Esophagus squamous epithelium (tissue), 5 donors: ENCODE results near the gene B3GALNT2. TPM values are rescaled to one million over a fixed set of nuclear protein-coding genes. Genes with fewer than 3 reads are reported as not detected.

ENCODE experiments used
- DNase-seq: peaks from one replicate; lab custom pipeline; 2025; lab: John Stamatoyannopoulos, UW
- H3K27ac ChIP-seq, 4 donors: fragments of 200-600 bp; sonication (generic); one replicate each; pipeline ENCODE4 v1.5.1; 2016 to 2019; ENCODE audit warnings: mild to moderate bottlenecking in 1 of 4
- H3K27me3 ChIP-seq, 4 donors: fragments of 200-600 bp; sonication (generic); 1 replicate in 3 of 4; 2 replicates in 1 of 4; pipeline versions ENCODE4 v1.5.1 to v1.6.0; 2017 to 2021; ENCODE audit warnings: antibody characterized with exemption in 1 of 4
- H3K36me3 ChIP-seq, 3 donors: fragments of 200-600 bp; sonication (generic); one replicate each; pipeline ENCODE4 v1.5.1; 2016 to 2019
- H3K4me1 ChIP-seq, 3 donors: fragments of 200-600 bp; sonication (generic); one replicate each; pipeline ENCODE4 v1.5.1; 2017 to 2019
- H3K4me3 ChIP-seq, 4 donors: fragments of 200-600 bp; sonication (generic); 1 replicate in 3 of 4; 2 replicates in 1 of 4; pipeline ENCODE4 v1.5.1; 2016 to 2019; ENCODE audit warnings: mild to moderate bottlenecking in 2 of 4, moderate library complexity in 1 of 4
- H3K9me3 ChIP-seq, 3 donors: fragments of 200-600 bp; sonication (generic); one replicate each; pipeline ENCODE4 v1.5.1; 2016 to 2019
- CTCF ChIP-seq, 6 experiments: fragments of 450-650 bp in 4 of 6; fragments of 200-600 bp in 2 of 6; sonication (generic) in 2 of 6; IDR thresholded peaks; one replicate each; pipeline ENCODE4 v1.5.1; 2016 to 2019; ENCODE audit warnings: antibody characterized with exemption in 6 of 6, mild to moderate bottlenecking in 4 of 6, moderate library complexity in 4 of 6
- POLR2A ChIP-seq, 4 donors: fragments of 450-650 bp; IDR thresholded peaks; one replicate each; pipeline ENCODE4 v1.6.1; 2017; ENCODE audit warnings: antibody characterized with exemption in 4 of 4, mild to moderate bottlenecking in 4 of 4, moderate library complexity in 3 of 4
- WGBS, 2 donors: methylation state at CpG; one replicate each; pipeline ENCODE4 v1.1.5; 2018; 5-methylcytosine and 5-hydroxymethylcytosine counted together
- intact Hi-C: fragments of 100-400 bp; cut with DNase I; formaldehyde crosslinking; loops from one replicate; pipeline ENCODE4 v1.15.0; 2022
- total RNA-seq, 4 donors: library from RNA; depleted of rRNA; stranded (reverse); fragments of >200 nt; gene quantifications; one replicate each; pipeline ENCODE4 v1.1.0, GENCODE V29; 2016
- donor health status: DM: yes; HTN: yes; CAD: no.

Gene B3GALNT2
- total RNA-seq, 4 donors from 2014 or later, result 23.1 to 44.6 (median 34.4) TPM

- peaks cover 0 to 8% (median 0%) of the 10 kb centered on the region in 3 donors for H3K4me1 ChIP-seq
- no peaks in the 10 kb centered on the region for H3K9me3 ChIP-seq
- H3K27ac ChIP-seq, result peak overlapping the region in 3 of 4 donors; percentile 31 to 49 (median 47)
- H3K27me3 ChIP-seq, result no peaks in the 10 kb centered on the region
- H3K36me3 ChIP-seq, result peaks cover 5 to 100% (median 20%) of the 10 kb centered on the region in 3 donors
- intact Hi-C loops, result no loop called here
- DNase-seq, result no peak
- 74 to 76% methylated on average over 7 to 9 of the region's 9 CpGs for WGBS, 2 donors
- H3K4me3 ChIP-seq, result no peak overlapping the region
- TF ChIP-seq CTCF (IDR thresholded peaks at IDR 0.05), result no peak
- no peak for TF ChIP-seq POLR2A (IDR thresholded peaks at IDR 0.05)
Observed at GRCh38 chr1:235442788-235443429, 61.3 kb downstream of the B3GALNT2 start.

- peak overlapping the region in 1 of 4 donors; percentile 12 for H3K27ac ChIP-seq
- no peak overlapping the region for H3K4me3 ChIP-seq
- TF ChIP-seq POLR2A (IDR thresholded peaks at IDR 0.05), result no peak
- no peak for TF ChIP-seq CTCF (IDR thresholded peaks at IDR 0.05)
- no peaks in the 10 kb centered on the region for H3K9me3 ChIP-seq
- H3K27me3 ChIP-seq, result no peaks in the 10 kb centered on the region
- intact Hi-C loops, result no loop called here
- H3K36me3 ChIP-seq, result peaks cover 5 to 100% (median 24%) of the 10 kb centered on the region in 3 donors
- 78 to 89% methylated on average over 6 of the region's 6 CpGs for WGBS, 2 donors
- no peak for DNase-seq
- peaks cover 0 to 8% (median 0%) of the 10 kb centered on the region in 3 donors for H3K4me1 ChIP-seq
Observed at GRCh38 chr1:235441159-235441685, 63.0 kb downstream of the B3GALNT2 start.

- no peak overlapping the region for H3K4me3 ChIP-seq
- DNase-seq, result no peak
- H3K27ac ChIP-seq, result no peak overlapping the region
- H3K36me3 ChIP-seq, result peaks cover 0 to 85% (median 22%) of the 10 kb centered on the region in 3 donors
- no peaks in the 10 kb centered on the region for H3K4me1 ChIP-seq
- intact Hi-C loops, result no loop called here
- no peak for TF ChIP-seq CTCF (IDR thresholded peaks at IDR 0.05)
- no peak for TF ChIP-seq POLR2A (IDR thresholded peaks at IDR 0.05)
- no peaks in the 10 kb centered on the region for H3K27me3 ChIP-seq
- WGBS, 2 donors, result 90 to 91% methylated on average over 8 of the region's 8 CpGs
- H3K9me3 ChIP-seq, result no peaks in the 10 kb centered on the region
Observed at GRCh38 chr1:235434001-235434400, 70.3 kb downstream of the B3GALNT2 start.

GRCh38 chr1:235430991-235431390, 73.3 kb downstream of the B3GALNT2 start:
- no peak for DNase-seq
- no peaks in the 10 kb centered on the region for H3K4me1 ChIP-seq
- no peak for TF ChIP-seq CTCF (IDR thresholded peaks at IDR 0.05)
- no peak for TF ChIP-seq POLR2A (IDR thresholded peaks at IDR 0.05)
- H3K36me3 ChIP-seq, result peaks cover 0 to 74% (median 8%) of the 10 kb centered on the region in 3 donors
- H3K27me3 ChIP-seq, result no peaks in the 10 kb centered on the region
- 72 to 82% methylated on average over 6 of the region's 6 CpGs for WGBS, 2 donors
- intact Hi-C loops, result no loop called here
- H3K4me3 ChIP-seq, result no peak overlapping the region
- no peaks in the 10 kb centered on the region for H3K9me3 ChIP-seq
- H3K27ac ChIP-seq, result no peak overlapping the region

- no peak for DNase-seq
- intact Hi-C loops, result no loop called here
- Histone ChIP-seq H3K27me3 (no peaks in the 10 kb centered on the region), H3K9me3 (no peaks in the 10 kb centered on the region), H3K4me3 (no peak overlapping the region), H3K27ac (no peak overlapping the region), H3K4me1 (no peaks in the 10 kb centered on the region), H3K36me3 (peaks cover 0 to 56% (median 8%) of the 10 kb centered on the region in 3 donors)
- TF ChIP-seq POLR2A (IDR thresholded peaks at IDR 0.05), result no peak
- TF ChIP-seq CTCF (IDR thresholded peaks at IDR 0.05), result no peak
- WGBS, 2 donors, result 78 to 80% methylated on average over 5 of the region's 5 CpGs
Observed at GRCh38 chr1:235429143-235429542, 75.1 kb downstream of the B3GALNT2 start.
